Endodermal cell (in vitro differentiated cells): Measurements from ENCODE around the gene BNC2. TPM values are rescaled to one million over a fixed set of nuclear protein-coding genes. Genes with fewer than 3 reads are reported as not detected.

Source experiments
- DNase-seq: peaks from one replicate; pipeline ENCODE4 v3.0.0-alpha.2; 2017
- H3K27ac ChIP-seq: 2 replicates; pipeline ENCODE4 v1.5.1; 2013; ENCODE audit warnings: mild to moderate bottlenecking, low read depth, low read length, moderate library complexity
- H3K27me3 ChIP-seq: 2 replicates; pipeline ENCODE4 v1.6.1; 2013; ENCODE audit warnings: mild to moderate bottlenecking, low read length, moderate library complexity; ENCODE audit not compliant: insufficient read depth, control insufficient read depth, poor library complexity, severe bottlenecking
- H3K36me3 ChIP-seq: 2 replicates; pipeline ENCODE4 v1.7.0; 2013; ENCODE audit warnings: mild to moderate bottlenecking, low read length, moderate library complexity; ENCODE audit not compliant: control insufficient read depth, insufficient read depth
- H3K4me1 ChIP-seq: one replicate; pipeline ENCODE4 v1.7.0; 2013; ENCODE audit warnings: low read length; ENCODE audit not compliant: control insufficient read depth, insufficient read depth
- H3K4me3 ChIP-seq: 2 replicates; pipeline ENCODE4 v1.5.1; 2013; ENCODE audit warnings: mild to moderate bottlenecking, low read length, moderate library complexity
- H3K9ac ChIP-seq: 2 replicates; pipeline ENCODE4 v1.6.1; 2013; ENCODE audit warnings: mild to moderate bottlenecking, low read length, moderate library complexity; ENCODE audit not compliant: poor library complexity, severe bottlenecking; ENCODE audit errors: extremely low read depth
- H3K9me3 ChIP-seq: 2 replicates; pipeline ENCODE4 v1.6.1; 2013; ENCODE audit warnings: mild to moderate bottlenecking, low read length, moderate library complexity; ENCODE audit not compliant: control insufficient read depth
- H3K27ac Mint-ChIP-seq: 2 replicates; pipeline ENCODE4 v1.8.0; 2020; ENCODE audit warnings: mixed read lengths
- H3K27me3 Mint-ChIP-seq: 2 replicates; pipeline ENCODE4 v1.8.0; 2021; ENCODE audit warnings: mild to moderate bottlenecking, mixed read lengths; ENCODE audit not compliant: insufficient read depth
- H3K36me3 Mint-ChIP-seq: 2 replicates; pipeline ENCODE4 v1.8.0; 2020; ENCODE audit warnings: low read depth, mixed read lengths
- H3K4me1 Mint-ChIP-seq: 2 replicates; pipeline ENCODE4 v1.8.0; 2020; ENCODE audit warnings: mixed read lengths
- H3K4me3 Mint-ChIP-seq: 2 replicates; pipeline ENCODE4 v1.8.0; 2020; ENCODE audit warnings: mild to moderate bottlenecking, moderate library complexity, mixed read lengths
- H3K9me3 Mint-ChIP-seq: 2 replicates; pipeline ENCODE4 v1.8.0; 2020; ENCODE audit warnings: mild to moderate bottlenecking, mixed read lengths
- WGBS, 2 experiments: methylation state at CpG; one replicate each; pipeline versions ENCODE4 v1.1.5 to v1.1.7; 2013; ENCODE audit warnings: missing lambda C conversion rate in 2 of 2, mixed read lengths in 1 of 2; ENCODE audit not compliant: insufficient coverage in 1 of 2, insufficient read length in 1 of 2; 5-methylcytosine and 5-hydroxymethylcytosine counted together
- total RNA-seq, 2 donors: library from RNA; stranded (reverse); fragmentation: NEBNext Ultra II Directional in 1 of 2; extraction: Animal tissue kit (Norgen Biotek cat#: 25700) in 1 of 2; gene quantifications; 2 replicates in 1 of 2; 3 replicates in 1 of 2; pipeline ENCODE4 v1.2.1, GENCODE V29; 2021
- TF ChIP-seq, protein P1 (sequence below): fragments of 200-600 bp; sonication (generic); conservative IDR thresholded peaks from 2 replicates; pipeline ENCODE4 v1.5.0; 2021; ENCODE audit warnings: antibody characterized with exemption, mild to moderate bottlenecking

BNC2 gene
- total RNA-seq, 2 donors from 2014 or later, result 3.0 to 10.5 TPM

DNA sequence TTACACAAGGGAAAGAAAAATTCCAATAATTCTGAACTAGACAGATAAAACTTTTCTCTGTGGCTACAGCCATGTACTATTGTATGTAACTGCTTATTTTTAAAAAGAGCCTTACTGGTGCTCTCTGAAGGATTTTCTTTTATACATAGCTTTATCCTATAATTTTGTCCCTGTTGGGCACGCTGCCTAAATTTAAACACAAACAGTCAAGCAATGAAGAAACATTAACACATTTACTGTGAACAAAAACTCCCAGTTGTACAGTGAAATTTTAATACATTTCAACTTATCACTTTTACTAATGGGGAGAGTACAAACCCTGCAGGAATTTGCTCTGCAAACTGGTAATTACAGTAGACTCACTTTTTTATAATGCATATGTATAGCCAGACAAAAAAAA is 273.3 kb downstream of the BNC2 start:
- no peak overlapping the region for H3K9ac ChIP-seq
- peaks cover 10% of the 10 kb centered on the region for H3K4me1 Mint-ChIP-seq
- DNase-seq, result no peak
- no peaks in the 10 kb centered on the region for H3K9me3 ChIP-seq
- no peaks in the 10 kb centered on the region for H3K27me3 Mint-ChIP-seq
- H3K9me3 Mint-ChIP-seq, result no peaks in the 10 kb centered on the region
- 97 to 100% methylated on average over 1 of the region's 1 CpG for WGBS, 2 experiments
- no peak overlapping the region for H3K4me3 Mint-ChIP-seq
- H3K36me3 Mint-ChIP-seq, result no peaks in the 10 kb centered on the region
- no peaks in the 10 kb centered on the region for H3K36me3 ChIP-seq
- TF ChIP-seq, protein P1, sequence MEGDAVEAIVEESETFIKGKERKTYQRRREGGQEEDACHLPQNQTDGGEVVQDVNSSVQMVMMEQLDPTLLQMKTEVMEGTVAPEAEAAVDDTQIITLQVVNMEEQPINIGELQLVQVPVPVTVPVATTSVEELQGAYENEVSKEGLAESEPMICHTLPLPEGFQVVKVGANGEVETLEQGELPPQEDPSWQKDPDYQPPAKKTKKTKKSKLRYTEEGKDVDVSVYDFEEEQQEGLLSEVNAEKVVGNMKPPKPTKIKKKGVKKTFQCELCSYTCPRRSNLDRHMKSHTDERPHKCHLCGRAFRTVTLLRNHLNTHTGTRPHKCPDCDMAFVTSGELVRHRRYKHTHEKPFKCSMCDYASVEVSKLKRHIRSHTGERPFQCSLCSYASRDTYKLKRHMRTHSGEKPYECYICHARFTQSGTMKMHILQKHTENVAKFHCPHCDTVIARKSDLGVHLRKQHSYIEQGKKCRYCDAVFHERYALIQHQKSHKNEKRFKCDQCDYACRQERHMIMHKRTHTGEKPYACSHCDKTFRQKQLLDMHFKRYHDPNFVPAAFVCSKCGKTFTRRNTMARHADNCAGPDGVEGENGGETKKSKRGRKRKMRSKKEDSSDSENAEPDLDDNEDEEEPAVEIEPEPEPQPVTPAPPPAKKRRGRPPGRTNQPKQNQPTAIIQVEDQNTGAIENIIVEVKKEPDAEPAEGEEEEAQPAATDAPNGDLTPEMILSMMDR, result no peak
- H3K27ac Mint-ChIP-seq, result no peak overlapping the region
- no peak overlapping the region for H3K27ac ChIP-seq
- H3K4me1 ChIP-seq, result no peaks in the 10 kb centered on the region
- no peaks in the 10 kb centered on the region for H3K27me3 ChIP-seq
- no peak overlapping the region for H3K4me3 ChIP-seq

DNA sequence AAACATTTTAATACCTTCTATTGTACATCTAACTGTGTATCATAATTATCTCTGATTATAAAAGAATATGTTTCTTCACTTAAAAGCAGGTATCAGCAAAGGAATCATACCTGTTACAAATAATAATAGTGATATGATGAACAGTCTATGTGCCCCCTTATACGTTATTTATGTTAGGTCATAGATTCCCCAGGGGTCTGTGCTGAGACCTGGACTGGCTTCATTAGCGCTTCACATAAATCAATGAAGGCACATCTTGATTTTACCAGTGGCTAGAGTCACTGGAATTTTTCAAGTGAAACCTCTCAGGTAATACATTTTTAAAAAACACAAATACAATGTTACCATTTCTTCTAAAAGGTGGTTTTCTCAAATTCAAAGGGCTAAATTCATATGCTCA is 275.2 kb downstream of the BNC2 start:
- H3K4me3 Mint-ChIP-seq, result no peak overlapping the region
- Histone ChIP-seq H3K9me3 (no peaks in the 10 kb centered on the region), H3K36me3 (no peaks in the 10 kb centered on the region), H3K27me3 (no peaks in the 10 kb centered on the region), H3K4me3 (no peak overlapping the region), H3K9ac (no peak overlapping the region), H3K4me1 (no peaks in the 10 kb centered on the region), H3K27ac (no peak overlapping the region)
- no peaks in the 10 kb centered on the region for H3K9me3 Mint-ChIP-seq
- no peaks in the 10 kb centered on the region for H3K36me3 Mint-ChIP-seq
- no peak for DNase-seq
- WGBS, 2 experiments, result 96% methylated on average over 2 of the region's 2 CpGs; no CpG with 5 or more reads in 1 of the 2 experiments
- no peak overlapping the region for H3K27ac Mint-ChIP-seq
- peaks cover 10% of the 10 kb centered on the region for H3K4me1 Mint-ChIP-seq
- TF ChIP-seq, protein P1, result no peak
- H3K27me3 Mint-ChIP-seq, result no peaks in the 10 kb centered on the region

DNA sequence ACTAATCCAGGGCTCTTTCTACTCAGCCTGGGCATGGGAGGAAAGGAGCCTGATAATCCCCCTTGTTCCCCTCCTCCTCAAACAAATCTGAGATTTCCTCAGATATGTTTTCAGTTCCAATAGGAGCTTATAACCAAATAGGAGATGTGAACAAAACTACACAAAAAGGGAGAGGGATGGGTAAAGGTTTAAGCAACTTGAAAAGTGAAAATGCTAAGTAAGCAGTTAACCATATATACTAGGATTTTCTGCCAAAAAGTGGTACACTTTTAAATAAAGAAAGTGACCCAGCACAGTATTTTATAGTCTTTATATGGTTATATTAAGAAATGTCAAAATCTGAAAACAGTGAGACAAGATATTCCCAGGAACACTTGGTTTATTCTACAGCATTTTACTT is 275.7 kb downstream of the BNC2 start:
- no peak for DNase-seq
- no peak overlapping the region for H3K9ac ChIP-seq
- TF ChIP-seq, protein P1, result no peak
- no peak overlapping the region for H3K4me3 Mint-ChIP-seq
- no peaks in the 10 kb centered on the region for H3K36me3 ChIP-seq
- H3K36me3 Mint-ChIP-seq, result no peaks in the 10 kb centered on the region
- no peaks in the 10 kb centered on the region for H3K27me3 ChIP-seq
- H3K9me3 Mint-ChIP-seq, result no peaks in the 10 kb centered on the region
- no peaks in the 10 kb centered on the region for H3K4me1 ChIP-seq
- H3K4me1 Mint-ChIP-seq, result peaks cover 10% of the 10 kb centered on the region
- no peaks in the 10 kb centered on the region for H3K9me3 ChIP-seq
- no peaks in the 10 kb centered on the region for H3K27me3 Mint-ChIP-seq
- no peak overlapping the region for H3K27ac ChIP-seq
- no peak overlapping the region for H3K27ac Mint-ChIP-seq
- no peak overlapping the region for H3K4me3 ChIP-seq
